RWPE1 (cell line): ENCODE data around the gene PLK3.
A peak's percentile ranks its signal among the peaks of the same experiment; 100 is the strongest.

Experiments
- CTCF ChIA-PET: fragments of 350-600 bp; sonication (Branson Sonifier 250); formaldehyde crosslinking; extraction: SDS; loops from one replicate; lab custom pipeline; 2021; lab: Yijun Ruan, JAX
- POLR2A ChIA-PET: fragments of 400-600 bp; formaldehyde crosslinking; extraction: SDS; loops from one replicate; lab custom pipeline; 2020; ENCODE audit warnings: antibody characterized with exemption; ENCODE audit not compliant: low non-redundant PET; lab: Yijun Ruan, JAX
- DNase-seq: peaks from one replicate; pipeline ENCODE4 v3.0.0; 2012; ENCODE audit warnings: low spot score
- H3K27ac ChIP-seq: fragments of 450-650 bp; 2 replicates; pipeline ENCODE4 v1.5.1; 2017
- TF ChIP-seq, protein P1 (sequence below): fragments of 450-650 bp; conservative IDR thresholded peaks from 2 replicates; pipeline ENCODE4 v1.5.1; 2017; ENCODE audit warnings: low read depth, mild to moderate bottlenecking

PLK3 gene

DNA sequence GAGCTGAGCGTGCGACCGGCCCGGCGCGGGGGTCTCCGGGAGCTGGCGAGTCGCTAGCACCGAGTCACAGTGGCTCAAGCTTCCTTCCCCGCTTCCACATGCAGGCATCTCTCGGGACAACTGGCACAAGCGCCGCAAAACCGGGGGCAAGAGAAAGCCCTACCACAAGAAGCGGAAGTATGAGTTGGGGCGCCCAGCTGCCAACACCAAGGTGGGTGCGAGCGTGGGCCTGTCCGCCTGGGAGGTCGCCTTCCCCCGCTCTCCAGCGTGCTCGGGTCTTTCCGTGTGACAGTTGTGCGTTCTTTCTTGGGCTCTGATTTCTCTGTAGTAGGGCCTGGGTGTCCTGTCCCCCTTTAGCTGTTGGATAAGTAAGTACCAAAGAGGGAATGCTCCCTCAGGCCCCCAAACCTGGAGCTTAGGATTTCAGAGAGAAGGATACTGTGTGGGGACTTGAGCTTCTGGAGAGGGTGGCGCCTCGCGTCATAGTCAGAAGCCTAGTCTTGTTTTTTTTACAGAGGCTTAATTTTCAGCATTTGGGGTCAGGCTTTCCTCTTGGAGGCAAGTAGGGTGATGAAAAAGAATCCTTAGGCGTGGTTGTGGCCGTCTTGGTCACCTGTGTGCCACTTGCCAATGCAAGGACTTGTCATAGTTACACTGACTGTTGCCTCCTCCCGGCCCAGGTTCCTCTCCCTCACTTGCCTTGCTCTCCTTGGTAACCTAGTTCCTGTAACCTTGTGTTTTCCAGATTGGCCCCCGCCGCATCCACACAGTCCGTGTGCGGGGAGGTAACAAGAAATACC is 24.0 kb upstream of the PLK3 start:
- H3K27ac ChIP-seq, result peak overlapping the region; percentile 89
- TF ChIP-seq, protein P1, sequence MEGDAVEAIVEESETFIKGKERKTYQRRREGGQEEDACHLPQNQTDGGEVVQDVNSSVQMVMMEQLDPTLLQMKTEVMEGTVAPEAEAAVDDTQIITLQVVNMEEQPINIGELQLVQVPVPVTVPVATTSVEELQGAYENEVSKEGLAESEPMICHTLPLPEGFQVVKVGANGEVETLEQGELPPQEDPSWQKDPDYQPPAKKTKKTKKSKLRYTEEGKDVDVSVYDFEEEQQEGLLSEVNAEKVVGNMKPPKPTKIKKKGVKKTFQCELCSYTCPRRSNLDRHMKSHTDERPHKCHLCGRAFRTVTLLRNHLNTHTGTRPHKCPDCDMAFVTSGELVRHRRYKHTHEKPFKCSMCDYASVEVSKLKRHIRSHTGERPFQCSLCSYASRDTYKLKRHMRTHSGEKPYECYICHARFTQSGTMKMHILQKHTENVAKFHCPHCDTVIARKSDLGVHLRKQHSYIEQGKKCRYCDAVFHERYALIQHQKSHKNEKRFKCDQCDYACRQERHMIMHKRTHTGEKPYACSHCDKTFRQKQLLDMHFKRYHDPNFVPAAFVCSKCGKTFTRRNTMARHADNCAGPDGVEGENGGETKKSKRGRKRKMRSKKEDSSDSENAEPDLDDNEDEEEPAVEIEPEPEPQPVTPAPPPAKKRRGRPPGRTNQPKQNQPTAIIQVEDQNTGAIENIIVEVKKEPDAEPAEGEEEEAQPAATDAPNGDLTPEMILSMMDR, result no peak
- ChIA-PET POLR2A (interaction anchor here (0.5 to 1.6 kb wide), 5 partner anchors 18 to 1561 kb away, joined by 3 to 8 read pairs (median 4); partner anchors contain the start of gene PLK3), CTCF (interaction anchor here (0.7 kb wide), 1 partner anchor 37 kb away, joined by 4 read pairs; no protein-coding TSS in a partner anchor)
- no peak for DNase-seq

DNA sequence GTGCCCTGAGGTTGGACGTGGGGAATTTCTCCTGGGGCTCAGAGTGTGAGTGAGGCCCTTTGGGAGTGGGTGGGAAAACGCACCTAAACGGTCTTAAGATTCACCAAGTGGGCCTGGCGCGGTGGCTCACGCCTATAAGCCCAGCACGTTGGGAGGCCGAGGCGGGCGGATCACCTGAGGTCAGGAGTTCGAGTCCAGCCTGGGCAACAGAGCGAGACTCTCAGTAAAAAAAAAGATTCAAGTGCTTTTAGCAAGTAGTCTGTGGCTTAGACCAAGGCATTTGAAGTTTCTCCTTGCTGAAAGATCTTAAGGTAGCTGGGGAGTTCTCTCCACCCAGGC is 23.5 kb upstream of the PLK3 start:
- POLR2A ChIA-PET, result no interaction called here
- peak overlapping the region; percentile 89 for H3K27ac ChIP-seq
- no peak for DNase-seq
- CTCF ChIA-PET, result interaction anchor here (0.7 kb wide), 1 partner anchor 37 kb away, joined by 4 read pairs; no protein-coding TSS in a partner anchor
- TF ChIP-seq, protein P1, result no peak

DNA sequence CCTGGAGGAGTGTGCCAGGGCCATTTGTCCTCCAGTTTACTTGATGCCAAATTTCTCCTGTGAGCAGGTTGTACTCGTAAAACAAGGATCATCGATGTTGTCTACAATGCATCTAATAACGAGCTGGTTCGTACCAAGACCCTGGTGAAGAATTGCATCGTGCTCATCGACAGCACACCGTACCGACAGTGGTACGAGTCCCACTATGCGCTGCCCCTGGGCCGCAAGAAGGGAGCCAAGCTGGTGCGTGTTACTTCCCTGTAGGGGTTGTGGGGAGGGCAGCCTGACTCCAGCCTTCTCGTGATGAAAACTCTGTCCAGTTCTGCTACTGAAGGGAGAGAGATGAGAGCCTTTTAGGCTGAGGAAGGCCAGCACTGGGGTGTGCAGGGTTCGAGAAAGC is 22.6 kb upstream of the PLK3 start:
- DNase-seq, result no peak
- ChIA-PET POLR2A (no interaction called here), CTCF (interaction anchor here (0.6 kb wide), 1 partner anchor 214 kb away, joined by 5 read pairs; no protein-coding TSS in a partner anchor)
- peak overlapping the region; percentile 89 for H3K27ac ChIP-seq
- TF ChIP-seq, protein P1, result no peak

DNA sequence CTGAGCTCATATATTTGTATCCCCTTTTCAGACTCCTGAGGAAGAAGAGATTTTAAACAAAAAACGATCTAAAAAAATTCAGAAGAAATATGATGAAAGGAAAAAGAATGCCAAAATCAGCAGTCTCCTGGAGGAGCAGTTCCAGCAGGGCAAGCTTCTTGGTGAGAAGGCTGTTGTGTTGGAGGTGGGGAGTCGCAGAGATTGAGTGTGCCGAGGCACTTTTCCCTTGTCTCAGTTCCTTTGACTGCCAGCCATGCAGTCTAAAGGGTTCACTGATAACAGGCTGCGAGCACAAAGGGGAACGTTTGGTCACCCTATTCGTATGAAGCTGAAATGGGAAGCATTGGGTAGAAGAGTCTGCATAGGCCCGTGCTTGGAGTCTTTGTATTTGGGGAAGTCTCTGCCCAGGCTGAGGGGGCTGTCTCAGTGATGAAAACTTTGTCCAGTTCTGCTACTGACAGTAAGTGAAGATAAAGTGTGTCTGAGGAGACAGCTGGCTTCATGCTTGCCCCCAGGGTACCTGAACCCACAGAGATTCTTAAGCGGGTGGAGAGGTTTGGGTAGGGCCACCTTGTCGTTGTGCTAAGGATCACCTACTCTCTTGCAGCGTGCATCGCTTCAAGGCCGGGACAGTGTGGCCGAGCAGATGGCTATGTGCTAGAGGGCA is 22.1 kb upstream of the PLK3 start:
- H3K27ac ChIP-seq, result peak overlapping the region; percentile 89
- TF ChIP-seq, protein P1, result no peak
- ChIA-PET CTCF (interaction anchor here (0.6 kb wide), 1 partner anchor 214 kb away, joined by 5 read pairs; no protein-coding TSS in a partner anchor), POLR2A (no interaction called here)
- DNase-seq, result no peak

DNA sequence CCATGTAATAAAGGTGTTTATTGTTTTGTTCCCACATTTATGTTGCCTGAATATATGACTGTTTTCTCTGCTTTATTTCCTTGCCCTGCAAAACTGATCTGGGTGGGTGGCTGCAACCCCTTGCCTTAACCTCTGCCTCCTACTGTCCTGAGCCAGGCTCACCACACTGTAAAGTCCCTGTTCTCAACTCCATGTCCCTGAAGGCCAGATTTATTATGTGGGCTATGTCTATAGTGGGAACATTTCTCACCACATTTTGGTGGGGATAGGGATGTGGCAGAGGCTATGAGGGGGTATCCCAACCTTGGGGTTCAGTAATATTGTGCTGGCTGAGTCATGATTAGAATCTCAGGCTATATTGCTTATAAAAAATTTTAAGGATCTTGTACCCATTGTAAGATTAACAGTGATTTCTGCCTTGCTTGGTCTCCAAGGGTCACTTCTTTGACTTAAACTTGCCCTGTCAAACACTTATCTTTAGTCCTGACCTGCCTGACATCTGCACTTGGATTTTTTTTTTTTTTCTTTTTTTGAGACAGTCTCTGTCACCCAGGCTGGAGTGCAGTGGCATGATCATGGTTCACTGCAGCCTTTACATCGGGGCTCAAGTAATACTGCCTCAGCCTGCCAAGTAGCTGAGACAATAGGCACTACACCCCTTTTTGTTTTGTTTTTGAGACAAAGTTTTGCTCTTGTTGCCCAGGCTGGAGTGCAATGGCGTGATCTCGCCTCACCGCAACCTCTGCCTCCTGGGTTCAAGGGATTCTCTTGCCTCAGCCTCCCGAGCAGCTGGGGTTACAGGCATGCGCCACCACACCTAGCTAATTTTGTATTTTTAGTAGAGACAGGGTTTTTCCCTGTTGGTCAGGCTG is 21.2 kb upstream of the PLK3 start:
- POLR2A ChIA-PET, result no interaction called here
- CTCF ChIA-PET, result no interaction called here
- TF ChIP-seq, protein P1, result no peak
- DNase-seq, result no peak
- H3K27ac ChIP-seq, result peak overlapping the region; percentile 89
